Purkinje cell (primary cell): ENCODE measurements around the gene SLC5A9. TPM values are rescaled to one million over a fixed set of nuclear protein-coding genes. Genes with fewer than 3 reads are reported as not detected.

Source experiments
- polyA plus RNA-seq: library from polyadenylated mRNA; unstranded; fragments of >200 nt; fragmentation: Nextera tagmentation; gene quantifications from 2 replicates; pipeline ENCODE4 v1.2.1, GENCODE V29; 2014

The SLC5A9 gene
- polyA plus RNA-seq: 0.12 and 0.94 TPM in 2 replicates

DNA sequence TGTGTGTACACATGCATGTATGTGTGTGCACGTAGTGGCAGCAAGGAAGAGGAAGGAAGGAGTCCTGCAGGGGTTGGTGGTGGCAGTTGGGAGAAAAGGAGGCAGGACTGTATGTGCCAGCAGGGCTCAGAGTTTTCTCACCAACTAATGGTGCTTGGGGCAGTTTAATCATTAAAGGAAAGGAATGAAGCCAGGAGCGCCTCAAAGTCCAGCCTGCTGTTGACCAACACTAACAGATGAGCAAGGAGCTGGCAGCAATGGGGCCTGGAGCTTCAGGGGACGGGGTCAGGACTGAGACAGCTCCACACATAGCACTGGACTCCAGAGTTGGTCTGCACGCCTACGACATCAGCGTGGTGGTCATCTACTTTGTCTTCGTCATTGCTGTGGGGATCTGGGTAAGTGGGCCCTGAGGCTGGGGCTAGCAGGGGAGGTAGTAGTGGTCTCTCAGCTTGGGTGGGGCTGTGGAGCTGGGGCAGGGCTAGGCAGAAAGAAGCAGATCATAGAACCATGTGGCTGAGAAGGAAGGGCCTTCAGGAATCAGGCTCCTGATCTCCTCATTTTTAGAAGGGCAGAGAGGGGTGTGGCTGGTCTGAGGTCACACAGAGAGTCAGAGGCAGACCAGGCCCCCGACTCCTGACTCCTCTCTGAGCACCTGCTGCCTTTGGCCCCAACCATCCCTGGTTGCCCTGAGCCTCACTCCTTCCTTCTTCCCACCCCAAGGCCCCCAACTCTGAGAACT, at the start of gene SLC5A9:
Gene SLC5A9 (plus strand): TSS at position 216 of the 742 bp plus-strand sequence. CDS start 21 bp downstream, at position 237.

Other genes with a start within 250 kb of the SLC5A9 start
- gene TRABD2B, start 225.3 kb upstream of the SLC5A9 start, polyA plus RNA-seq: 2.7 and 6.1 TPM in 2 replicates
- 3.8 and 5.1 TPM in 2 replicates for gene SPATA6, start 249.5 kb downstream of the SLC5A9 start, polyA plus RNA-seq